Suprapubic skin (tissue), 4 donors: ENCODE measurements around the gene TMEM250. TPM values are rescaled to one million over a fixed set of nuclear protein-coding genes. Genes with fewer than 3 reads are reported as not detected.

Experiments used
- DNase-seq, 2 donors: peaks; one replicate each; pipeline ENCODE4 v3.0.0-alpha.2; 2019; ENCODE audit warnings: low spot score in 2 of 2
- H3K27ac ChIP-seq: fragments of 200-600 bp; sonication (generic); one replicate; pipeline ENCODE4 v1.5.1; 2019
- H3K27me3 ChIP-seq: fragments of 200-600 bp; sonication (generic); one replicate; pipeline ENCODE4 v1.5.1; 2019
- H3K36me3 ChIP-seq: fragments of 200-600 bp; sonication (generic); one replicate; pipeline ENCODE4 v1.5.1; 2019
- H3K4me1 ChIP-seq: fragments of 200-600 bp; sonication (generic); one replicate; pipeline ENCODE4 v1.5.1; 2019
- H3K4me3 ChIP-seq: fragments of 200-600 bp; sonication (generic); one replicate; pipeline ENCODE4 v1.5.1; 2019; ENCODE audit warnings: mild to moderate bottlenecking
- H3K9me3 ChIP-seq: fragments of 200-600 bp; sonication (generic); one replicate; pipeline ENCODE4 v1.5.1; 2019
- EP300 ChIP-seq: sonication (generic); formaldehyde crosslinking; IDR thresholded peaks from one replicate; pipeline ENCODE4 v1.6.1; 2017; ENCODE audit warnings: antibody characterized with exemption
- POLR2A ChIP-seq, 2 donors: fragments of 450-650 bp; IDR thresholded peaks; one replicate each; pipeline ENCODE4 v1.6.1; 2017; ENCODE audit warnings: antibody characterized with exemption in 2 of 2, mild to moderate bottlenecking in 2 of 2, moderate library complexity in 2 of 2
- POLR2AphosphoS5 ChIP-seq, 3 donors: sonication (generic); formaldehyde crosslinking; IDR thresholded peaks; one replicate each; pipeline ENCODE4 v1.6.1; 2017; ENCODE audit warnings: antibody characterized with exemption in 3 of 3
- WGBS: methylation state at CpG from one replicate; pipeline ENCODE4 v1.1.5; 2018; 5-methylcytosine and 5-hydroxymethylcytosine counted together
- total RNA-seq, 4 donors: library from RNA; depleted of rRNA; stranded (reverse); fragments of >200 nt; gene quantifications; one replicate each; pipeline ENCODE4 v1.1.0, GENCODE V29; 2016
- TF ChIP-seq, protein P1 (sequence below), 2 donors: fragments of 200-600 bp in 1 of 2; fragments of 450-650 bp in 1 of 2; sonication (generic) in 1 of 2; IDR thresholded peaks; one replicate each; pipeline ENCODE4 v1.5.1; 2016 to 2019; ENCODE audit warnings: antibody characterized with exemption in 2 of 2, mild to moderate bottlenecking in 1 of 2, moderate library complexity in 1 of 2

Gene TMEM250
- total RNA-seq, 4 donors from 2014 or later: 37.0 to 66.9 (median 57.8) TPM

DNA sequence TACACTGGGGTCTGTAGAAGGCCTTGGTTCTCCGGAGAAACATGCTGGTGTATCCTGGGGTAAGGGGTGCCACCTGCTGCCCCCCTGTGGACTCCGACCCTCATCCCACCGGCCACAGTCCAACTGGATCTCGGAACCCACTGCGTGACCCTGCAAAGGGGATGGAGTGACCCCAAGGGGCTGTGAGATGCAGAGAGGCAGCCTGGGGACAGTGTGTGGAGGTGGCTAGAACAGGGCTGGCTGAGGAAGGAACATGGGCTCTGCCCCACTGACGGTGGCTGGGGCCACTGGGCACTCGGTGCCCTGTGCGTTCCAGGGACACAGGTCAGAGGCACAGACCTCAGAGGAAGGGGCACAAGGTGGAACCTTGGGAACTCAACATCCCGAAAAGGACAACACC lies 25.9 kb downstream of the TMEM250 start:
- Histone ChIP-seq H3K9me3 (no peaks in the 10 kb centered on the region), H3K4me1 (peaks cover 71% of the 10 kb centered on the region), H3K27me3 (no peaks in the 10 kb centered on the region), H3K27ac (peak overlapping the region; percentile 79), H3K4me3 (peak overlapping the region; percentile 74), H3K36me3 (no peaks in the 10 kb centered on the region)
- no peak for DNase-seq
- 90% methylated on average over 4 of the region's 9 CpGs for WGBS
- TF ChIP-seq POLR2A (IDR thresholded peaks at IDR 0.05) (no peak), POLR2AphosphoS5 (IDR thresholded peaks at IDR 0.05) (no peak)
- TF ChIP-seq, protein P1, sequence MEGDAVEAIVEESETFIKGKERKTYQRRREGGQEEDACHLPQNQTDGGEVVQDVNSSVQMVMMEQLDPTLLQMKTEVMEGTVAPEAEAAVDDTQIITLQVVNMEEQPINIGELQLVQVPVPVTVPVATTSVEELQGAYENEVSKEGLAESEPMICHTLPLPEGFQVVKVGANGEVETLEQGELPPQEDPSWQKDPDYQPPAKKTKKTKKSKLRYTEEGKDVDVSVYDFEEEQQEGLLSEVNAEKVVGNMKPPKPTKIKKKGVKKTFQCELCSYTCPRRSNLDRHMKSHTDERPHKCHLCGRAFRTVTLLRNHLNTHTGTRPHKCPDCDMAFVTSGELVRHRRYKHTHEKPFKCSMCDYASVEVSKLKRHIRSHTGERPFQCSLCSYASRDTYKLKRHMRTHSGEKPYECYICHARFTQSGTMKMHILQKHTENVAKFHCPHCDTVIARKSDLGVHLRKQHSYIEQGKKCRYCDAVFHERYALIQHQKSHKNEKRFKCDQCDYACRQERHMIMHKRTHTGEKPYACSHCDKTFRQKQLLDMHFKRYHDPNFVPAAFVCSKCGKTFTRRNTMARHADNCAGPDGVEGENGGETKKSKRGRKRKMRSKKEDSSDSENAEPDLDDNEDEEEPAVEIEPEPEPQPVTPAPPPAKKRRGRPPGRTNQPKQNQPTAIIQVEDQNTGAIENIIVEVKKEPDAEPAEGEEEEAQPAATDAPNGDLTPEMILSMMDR (IDR thresholded peaks at IDR 0.05): no peak

DNA sequence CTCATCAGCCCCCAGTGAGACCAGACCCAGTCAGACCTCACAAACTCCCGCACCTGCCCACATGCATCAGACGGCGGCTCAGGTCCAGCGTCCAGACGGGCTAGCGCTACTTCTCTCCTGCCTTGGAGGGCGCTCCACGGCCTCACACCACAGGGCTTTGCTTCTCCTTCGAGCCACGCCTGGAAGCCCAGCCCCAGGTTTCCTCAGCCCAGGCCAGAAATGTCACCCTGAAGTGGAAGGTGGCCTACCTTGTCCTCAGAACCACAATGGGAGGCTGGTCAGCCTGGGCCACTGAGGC lies 26.4 kb downstream of the TMEM250 start:
- no peak overlapping the region for H3K4me3 ChIP-seq

DNA sequence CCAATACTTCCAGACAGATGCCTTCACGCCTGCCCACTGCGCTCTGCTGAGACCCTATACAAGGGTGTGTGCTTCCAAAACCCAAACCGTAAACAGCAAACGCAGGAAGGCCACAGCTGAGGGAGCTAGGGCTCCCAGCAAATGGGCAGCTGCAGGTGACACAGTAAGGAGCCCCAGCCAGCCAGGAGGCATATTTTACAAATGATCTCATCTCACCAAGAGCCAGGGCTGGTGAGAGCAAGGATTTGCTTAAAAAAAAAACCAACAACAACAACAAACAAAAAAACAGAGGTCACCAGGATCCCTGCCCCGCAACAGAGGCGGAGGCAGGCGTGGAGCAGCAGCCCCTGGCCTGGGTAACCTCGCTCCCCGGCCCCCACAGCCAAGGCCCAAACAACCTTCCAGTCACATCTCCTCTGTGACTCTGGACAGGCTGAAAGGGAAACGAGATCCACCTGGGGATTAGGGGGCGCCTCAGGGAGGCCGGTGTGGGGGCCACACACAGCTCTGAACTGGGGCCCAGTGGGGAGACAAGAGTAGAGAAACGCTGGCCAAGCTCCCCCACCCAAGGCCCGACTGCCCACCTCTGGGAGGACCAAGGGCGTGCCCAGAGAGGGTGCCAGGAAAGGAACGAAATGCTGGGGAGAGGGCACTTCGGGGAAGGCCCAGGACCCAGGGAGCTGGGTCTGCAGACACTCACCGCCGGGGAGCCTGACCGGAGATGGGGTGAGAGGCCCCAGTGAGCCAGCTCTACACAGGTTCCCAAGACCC lies 26.9 kb downstream of the TMEM250 start:
- H3K27me3 ChIP-seq: no peaks in the 10 kb centered on the region
- WGBS: 83% methylated on average over 20 of the region's 20 CpGs
- H3K4me1 ChIP-seq: peaks cover 77% of the 10 kb centered on the region
- H3K27ac ChIP-seq: no peak overlapping the region
- no peaks in the 10 kb centered on the region for H3K36me3 ChIP-seq
- TF ChIP-seq POLR2A (IDR thresholded peaks at IDR 0.05): no peak
- TF ChIP-seq, protein P1 (IDR thresholded peaks at IDR 0.05): no peak
- TF ChIP-seq POLR2AphosphoS5 (IDR thresholded peaks at IDR 0.05): no peak
- TF ChIP-seq EP300: no peak
- no peak for DNase-seq
- no peaks in the 10 kb centered on the region for H3K9me3 ChIP-seq
- no peak overlapping the region for H3K4me3 ChIP-seq

More for the DNA sequence above, 26.4 kb downstream of the TMEM250 start:
- H3K36me3 ChIP-seq: no peaks in the 10 kb centered on the region
- H3K27ac ChIP-seq: no peak overlapping the region
- peaks cover 74% of the 10 kb centered on the region for H3K4me1 ChIP-seq
- 82% methylated on average over 10 of the region's 10 CpGs for WGBS
- no peaks in the 10 kb centered on the region for H3K9me3 ChIP-seq
- DNase-seq: no peak
- no peak for TF ChIP-seq POLR2AphosphoS5 (IDR thresholded peaks at IDR 0.05)
- TF ChIP-seq POLR2A (IDR thresholded peaks at IDR 0.05): no peak
- TF ChIP-seq, protein P1 (IDR thresholded peaks at IDR 0.05): no peak
- no peak for TF ChIP-seq EP300
- H3K27me3 ChIP-seq: no peaks in the 10 kb centered on the region

DNA sequence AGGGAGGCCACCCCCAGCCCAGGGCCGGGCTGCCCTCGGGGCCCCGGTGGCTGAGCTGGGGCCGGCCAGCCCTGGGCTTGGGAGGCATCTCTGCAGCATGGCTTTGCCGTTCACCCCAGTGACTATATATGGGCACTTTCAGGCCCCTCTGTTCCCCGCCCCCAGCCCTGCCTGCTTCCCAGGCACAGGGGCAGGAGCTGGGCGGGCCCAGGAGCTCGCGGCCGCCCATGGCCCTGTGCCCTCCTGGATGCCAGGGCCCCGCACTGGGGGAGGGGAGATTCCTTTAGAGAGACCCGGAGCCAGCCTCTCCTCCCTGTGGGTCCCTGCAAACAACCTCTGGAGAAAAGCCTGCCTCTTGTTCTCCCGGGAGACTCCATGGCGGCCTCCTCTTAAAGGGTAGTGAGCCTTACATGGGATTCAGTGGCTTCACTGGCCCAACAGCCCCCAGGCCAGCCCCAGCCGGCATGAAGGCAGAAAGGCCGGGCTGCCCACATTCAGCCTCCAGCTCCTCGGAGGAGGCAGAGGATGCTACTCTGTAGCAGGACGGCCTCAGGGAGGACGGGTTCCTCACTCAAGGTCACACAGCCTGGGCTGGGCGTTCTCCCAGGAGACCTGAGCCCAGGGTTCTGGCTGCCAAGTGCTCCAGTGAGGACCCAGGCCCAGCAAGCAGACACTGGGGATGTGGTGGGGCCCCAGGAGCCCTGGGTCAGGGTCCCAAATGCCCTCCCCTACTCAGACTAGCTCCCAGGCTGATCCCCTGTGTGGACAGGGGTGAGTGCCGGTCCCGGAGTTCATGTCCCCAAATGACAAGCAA lies 27.7 kb downstream of the TMEM250 start:
- DNase-seq: no peak
- no peaks in the 10 kb centered on the region for H3K36me3 ChIP-seq
- H3K4me3 ChIP-seq: no peak overlapping the region
- no peaks in the 10 kb centered on the region for H3K9me3 ChIP-seq
- no peaks in the 10 kb centered on the region for H3K27me3 ChIP-seq
- WGBS: 83% methylated on average over 3 of the region's 22 CpGs
- peaks cover 77% of the 10 kb centered on the region for H3K4me1 ChIP-seq
- TF ChIP-seq POLR2AphosphoS5 (IDR thresholded peaks at IDR 0.05) (no peak), POLR2A (IDR thresholded peaks at IDR 0.05) (no peak), EP300 (no peak)
- TF ChIP-seq, protein P1 (IDR thresholded peaks at IDR 0.05): no peak
- no peak overlapping the region for H3K27ac ChIP-seq

DNA sequence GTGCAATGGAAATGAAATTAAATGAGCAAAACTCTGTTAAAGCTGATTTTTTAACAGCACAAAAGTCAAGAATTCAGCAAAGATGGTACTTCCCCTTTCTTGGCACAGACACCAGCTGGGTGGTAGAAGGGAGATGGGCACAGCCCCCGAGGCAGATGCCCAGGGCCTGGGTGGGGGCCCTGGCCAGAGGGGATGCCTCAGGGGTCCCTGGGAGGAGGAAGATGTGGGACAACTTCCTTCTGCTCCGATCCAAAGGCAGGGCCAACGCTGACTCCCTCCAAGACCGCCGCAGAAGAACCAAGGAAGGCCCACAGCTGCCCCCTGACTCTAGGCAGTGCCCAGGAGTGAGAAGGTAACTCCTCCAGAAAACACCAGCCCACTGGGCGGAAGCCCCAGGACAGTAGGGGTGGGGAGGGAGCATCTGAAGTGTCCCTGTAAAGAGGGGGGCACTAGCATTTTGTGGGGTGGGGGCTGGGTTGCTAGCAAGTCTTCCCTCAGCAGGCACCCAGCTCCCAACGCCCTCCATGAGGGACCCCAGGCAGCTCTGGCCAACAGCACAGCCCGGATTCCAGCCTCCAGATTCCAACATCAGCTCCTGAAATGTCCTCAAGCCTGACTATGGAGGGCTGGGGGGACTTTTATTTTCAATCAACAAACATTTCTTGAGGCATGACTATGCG lies 28.5 kb downstream of the TMEM250 start:
- no peak for DNase-seq
- Histone ChIP-seq H3K36me3 (no peaks in the 10 kb centered on the region), H3K27ac (no peak overlapping the region), H3K9me3 (no peaks in the 10 kb centered on the region), H3K4me1 (peaks cover 80% of the 10 kb centered on the region), H3K27me3 (no peaks in the 10 kb centered on the region), H3K4me3 (no peak overlapping the region)
- 68% methylated on average over 7 of the region's 9 CpGs for WGBS
- TF ChIP-seq, protein P1 (IDR thresholded peaks at IDR 0.05): no peak
- TF ChIP-seq EP300 (no peak), POLR2A (IDR thresholded peaks at IDR 0.05) (no peak), POLR2AphosphoS5 (IDR thresholded peaks at IDR 0.05) (no peak)
